ENCODE measurements around the gene ADAD1.

The ADAD1 gene

GRCh38 chr4:122423246-122423645 lies 44.4 kb downstream of the ADAD1 start:
- TF ChIP-seq CTCF (IDR thresholded peaks at IDR 0.05; ENCODE audit: insufficient read depth, low read length, poor library complexity, severe bottlenecking), result no peak
- Histone ChIP-seq H3K27me3 (replicated peaks; ENCODE audit: control insufficient read depth, insufficient read depth, low read length) (no peaks in the 10 kb centered on the region), H3K4me3 (replicated peaks; ENCODE audit: low read depth, low read length) (no peak overlapping the region), H3K36me3 (ENCODE audit: control insufficient read depth, insufficient read depth, low read length) (no peaks in the 10 kb centered on the region)
- no peak for DNase-seq (ENCODE audit: extremely low read depth, insufficient read length)

- Histone ChIP-seq H3K27me3 (replicated peaks; ENCODE audit: control insufficient read depth, insufficient read depth, low read length) (no peaks in the 10 kb centered on the region), H3K4me3 (replicated peaks; ENCODE audit: low read depth, low read length) (no peak overlapping the region), H3K36me3 (ENCODE audit: control insufficient read depth, insufficient read depth, low read length) (no peaks in the 10 kb centered on the region)
- no peak for TF ChIP-seq CTCF (IDR thresholded peaks at IDR 0.05; ENCODE audit: insufficient read depth, low read length, poor library complexity, severe bottlenecking)
- no peak for DNase-seq (ENCODE audit: extremely low read depth, insufficient read length)
Observed at GRCh38 chr4:122431351-122431750, 52.5 kb downstream of the ADAD1 start.

DNA sequence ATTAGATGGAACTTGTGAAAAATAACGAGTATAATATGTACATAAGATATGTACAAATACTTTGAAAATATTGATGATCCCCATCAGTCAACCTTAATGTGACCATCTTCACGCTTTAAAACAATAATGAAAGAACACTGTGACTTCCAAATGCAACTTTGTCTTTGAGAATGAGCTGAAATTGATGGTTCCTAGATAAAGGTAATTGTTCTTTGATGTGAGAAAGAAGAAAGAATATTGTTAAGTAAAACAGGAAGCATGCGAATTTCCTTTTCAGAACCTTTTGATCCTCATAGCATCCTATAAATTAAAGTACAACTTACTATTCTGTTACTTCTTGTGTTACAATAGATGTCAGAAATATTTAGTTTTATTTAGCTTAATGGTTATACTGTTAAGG lies 55.5 kb downstream of the ADAD1 start:
- no peak for DNase-seq (ENCODE audit: extremely low read depth, insufficient read length)
- Histone ChIP-seq H3K4me3 (replicated peaks; ENCODE audit: low read depth, low read length) (no peak overlapping the region), H3K36me3 (ENCODE audit: control insufficient read depth, insufficient read depth, low read length) (no peaks in the 10 kb centered on the region), H3K27me3 (replicated peaks; ENCODE audit: control insufficient read depth, insufficient read depth, low read length) (no peaks in the 10 kb centered on the region)
- TF ChIP-seq CTCF (IDR thresholded peaks at IDR 0.05; ENCODE audit: insufficient read depth, low read length, poor library complexity, severe bottlenecking), result no peak

GRCh38 chr4:122450847-122451246 lies 72.0 kb downstream of the ADAD1 start:
- DNase-seq (ENCODE audit: extremely low read depth, insufficient read length), result no peak
- Histone ChIP-seq H3K27me3 (replicated peaks; ENCODE audit: control insufficient read depth, insufficient read depth, low read length) (no peaks in the 10 kb centered on the region), H3K4me3 (replicated peaks; ENCODE audit: low read depth, low read length) (no peak overlapping the region), H3K36me3 (ENCODE audit: control insufficient read depth, insufficient read depth, low read length) (no peaks in the 10 kb centered on the region)
- TF ChIP-seq CTCF (IDR thresholded peaks at IDR 0.05; ENCODE audit: insufficient read depth, low read length, poor library complexity, severe bottlenecking), result peak; percentile 38

- no peak for DNase-seq (ENCODE audit: extremely low read depth, insufficient read length)
- H3K4me3 ChIP-seq (replicated peaks; ENCODE audit: low read depth, low read length), result no peak overlapping the region
- no peak for TF ChIP-seq CTCF (IDR thresholded peaks at IDR 0.05; ENCODE audit: insufficient read depth, low read length, poor library complexity, severe bottlenecking)
- H3K36me3 ChIP-seq (ENCODE audit: control insufficient read depth, insufficient read depth, low read length), result no peaks in the 10 kb centered on the region
- no peaks in the 10 kb centered on the region for H3K27me3 ChIP-seq (replicated peaks; ENCODE audit: control insufficient read depth, insufficient read depth, low read length)
Observed at GRCh38 chr4:122453384-122453995, 74.7 kb downstream of the ADAD1 start.
